Testis (tissue), 3 donors: ENCODE data around the gene RSU1. TPM values are rescaled to one million over a fixed set of nuclear protein-coding genes. Genes with fewer than 3 reads are reported as not detected.

Experiments
- DNase-seq: peaks from one replicate; pipeline ENCODE4 v3.0.0-alpha.2; 2019
- H3K27ac ChIP-seq, 2 donors: fragments of 200-600 bp; sonication (generic); one replicate each; pipeline ENCODE4 v1.5.1; 2019
- H3K27me3 ChIP-seq: fragments of 200-600 bp; sonication (generic); one replicate; pipeline ENCODE4 v1.5.1; 2019
- H3K36me3 ChIP-seq: fragments of 200-600 bp; sonication (generic); one replicate; pipeline ENCODE4 v1.5.1; 2017; ENCODE audit warnings: low read depth; ENCODE audit errors: missing control alignments
- H3K4me1 ChIP-seq: fragments of 200-600 bp; sonication (generic); one replicate; pipeline ENCODE4 v1.5.1; 2019
- H3K4me3 ChIP-seq, 2 donors: fragments of 200-600 bp; sonication (generic); one replicate each; pipeline ENCODE4 v1.5.1; 2017 to 2019
- H3K9me3 ChIP-seq: fragments of 200-600 bp; sonication (generic); one replicate; pipeline ENCODE4 v1.5.1; 2017
- CTCF ChIP-seq, 3 experiments: fragments of 450-650 bp in 2 of 3; fragments of 200-600 bp in 1 of 3; sonication (generic) in 1 of 3; IDR thresholded peaks; one replicate each; pipeline ENCODE4 v1.5.1; 2016 to 2019; ENCODE audit warnings: antibody characterized with exemption in 3 of 3, mild to moderate bottlenecking in 2 of 3, moderate library complexity in 1 of 3
- POLR2A ChIP-seq: fragments of 450-650 bp; IDR thresholded peaks from one replicate; pipeline ENCODE4 v1.6.1; 2017; ENCODE audit warnings: antibody characterized with exemption, mild to moderate bottlenecking, moderate library complexity
- WGBS, 2 donors: methylation state at CpG; one replicate each; pipeline ENCODE4 v1.1.5; 2018; 5-methylcytosine and 5-hydroxymethylcytosine counted together
- intact Hi-C: fragments of 100-400 bp; cut with DNase I; formaldehyde crosslinking; loops from one replicate; pipeline ENCODE4 v1.15.1; 2023; ENCODE audit warnings: low total_unique reads
- polyA plus RNA-seq: library from polyadenylated mRNA; stranded (reverse); fragments of 350-450 nt; fragmentation: Illumina TruSeq; extraction: RNeasy Lipid Tissue Mini Kit (QIAGEN cat#74804); gene quantifications from one replicate; pipeline ENCODE4 v1.2.3, GENCODE V29; 2014; ENCODE audit warnings: low read depth, low replicate concordance; ENCODE audit not compliant: insufficient read depth
- total RNA-seq, 2 donors: library from RNA; depleted of rRNA; stranded (reverse); fragments of >200 nt; gene quantifications; one replicate each; pipeline ENCODE4 v1.2.3, GENCODE V29; 2016

The RSU1 gene
- total and polyA plus RNA-seq, 3 donors from 2014 or later, result 26.0 to 38.4 (median 27.3) TPM

- H3K27ac ChIP-seq, result no peak overlapping the region
- H3K9me3 ChIP-seq, result no peaks in the 10 kb centered on the region
- H3K27me3 ChIP-seq, result no peaks in the 10 kb centered on the region
- no peak for TF ChIP-seq POLR2A
- peak; percentile 41 to 76 (median 45) for TF ChIP-seq CTCF (IDR thresholded peaks at IDR 0.05)
- no peak for DNase-seq
- H3K4me1 ChIP-seq, result no peaks in the 10 kb centered on the region
- H3K36me3 ChIP-seq, result no peaks in the 10 kb centered on the region
- 13 to 21% methylated on average over 1 of the region's 1 CpG for WGBS, 2 donors
- no peak overlapping the region for H3K4me3 ChIP-seq
- intact Hi-C loops, result loop anchor here (5.0 to 10.0 kb wide), 2 partner anchors 414 to 591 kb away; no protein-coding TSS in a partner anchor
Observed at GRCh38 chr10:16843252-16843870, 26.1 kb upstream of the RSU1 start.

DNA sequence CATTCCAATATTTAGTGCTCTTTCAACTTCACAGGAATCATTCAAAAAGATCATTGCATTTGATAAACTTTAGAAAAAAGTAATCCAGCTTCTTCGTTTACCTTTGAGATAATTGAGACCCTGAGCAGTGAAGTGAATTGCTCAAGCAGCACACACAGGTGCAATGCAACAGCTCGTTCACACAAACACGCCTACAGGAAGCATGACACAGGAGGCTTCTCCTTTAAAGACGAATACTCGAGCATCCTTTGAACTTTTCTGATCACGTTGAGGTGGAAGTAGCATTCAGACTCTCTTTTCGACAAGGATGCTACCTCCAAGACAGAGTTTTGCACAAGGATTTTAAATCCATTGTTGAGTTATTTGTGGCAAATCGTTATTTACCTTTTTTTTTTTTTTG lies 18.0 kb upstream of the RSU1 start:
- Histone ChIP-seq H3K27me3 (no peaks in the 10 kb centered on the region), H3K4me3 (no peak overlapping the region), H3K4me1 (no peaks in the 10 kb centered on the region), H3K9me3 (no peaks in the 10 kb centered on the region), H3K36me3 (no peaks in the 10 kb centered on the region), H3K27ac (no peak overlapping the region)
- TF ChIP-seq POLR2A, result no peak
- TF ChIP-seq CTCF (IDR thresholded peaks at IDR 0.05), result no peak
- DNase-seq, result no peak
- WGBS, 2 donors, result 78 to 80% methylated on average over 8 of the region's 8 CpGs
- intact Hi-C loops, result no loop called here

DNA sequence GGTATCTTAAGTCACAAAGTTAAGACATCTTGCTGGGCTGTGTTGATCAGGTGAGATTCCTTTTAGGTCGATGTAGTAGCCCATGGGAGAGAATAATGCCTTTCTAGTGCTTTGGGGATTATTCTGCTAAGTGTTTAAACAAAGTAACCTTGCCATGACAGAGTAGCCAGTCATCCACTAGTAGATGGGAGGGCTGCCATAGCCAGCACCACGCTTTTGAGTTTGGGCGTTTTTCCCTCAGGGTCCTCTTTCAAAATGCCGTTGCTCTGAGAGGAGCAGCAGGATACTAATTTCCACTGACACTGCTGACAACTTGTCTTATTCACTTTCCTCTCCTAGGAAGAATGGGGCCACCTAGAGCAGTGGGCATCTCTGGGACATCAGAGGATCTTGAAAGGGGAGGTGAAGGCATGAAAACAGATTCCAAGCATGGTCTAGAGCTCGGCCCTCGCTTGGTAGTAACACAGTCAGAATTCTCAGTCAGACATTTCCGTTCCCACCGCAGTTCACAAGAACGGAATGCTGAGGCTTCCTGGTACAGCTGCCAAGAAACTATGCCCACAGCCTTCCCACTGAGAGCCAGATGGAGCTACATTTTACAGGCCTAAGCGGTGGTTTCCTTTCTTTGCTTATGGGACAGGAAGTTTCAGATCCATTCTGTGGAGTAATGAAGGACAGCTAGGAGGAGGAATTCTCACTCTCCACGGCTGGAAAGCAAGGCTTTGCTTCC lies 15.3 kb upstream of the RSU1 start:
- intact Hi-C loops, result no loop called here
- H3K9me3 ChIP-seq, result no peaks in the 10 kb centered on the region

GRCh38 chr10:16828701-16829175 lies 11.5 kb upstream of the RSU1 start:
- Histone ChIP-seq H3K27me3 (no peaks in the 10 kb centered on the region), H3K4me3 (no peak overlapping the region), H3K36me3 (no peaks in the 10 kb centered on the region), H3K9me3 (no peaks in the 10 kb centered on the region), H3K27ac (no peak overlapping the region), H3K4me1 (no peaks in the 10 kb centered on the region)
- TF ChIP-seq CTCF (IDR thresholded peaks at IDR 0.05) (no peak), POLR2A (no peak)
- DNase-seq, result no peak
- intact Hi-C loops, result no loop called here
- WGBS, 2 donors, result 53 to 62% methylated on average over 9 of the region's 9 CpGs

More for the DNA sequence above, 15.3 kb upstream of the RSU1 start:
- no peak for DNase-seq
- Histone ChIP-seq H3K4me1 (no peaks in the 10 kb centered on the region), H3K27me3 (no peaks in the 10 kb centered on the region), H3K27ac (no peak overlapping the region), H3K4me3 (no peak overlapping the region), H3K36me3 (no peaks in the 10 kb centered on the region)
- 65 to 66% methylated on average over 11 of the region's 11 CpGs for WGBS, 2 donors
- no peak for TF ChIP-seq POLR2A
- TF ChIP-seq CTCF (IDR thresholded peaks at IDR 0.05), result no peak
